Lower leg skin (tissue), 4 donors: ENCODE results near the gene TBX1. TPM values are rescaled to one million over a fixed set of nuclear protein-coding genes. Genes with fewer than 3 reads are reported as not detected.
A peak's percentile ranks its signal among the peaks of the same experiment; 100 is the strongest.

Source experiments
- DNase-seq, 2 donors: peaks; one replicate each; pipeline ENCODE4 v3.0.0-alpha.2; 2019; ENCODE audit warnings: low spot score in 2 of 2
- H3K4me3 ChIP-seq: fragments of 200-600 bp; sonication (generic); 2 replicates; pipeline ENCODE4 v1.5.1; 2017; ENCODE audit warnings: mild to moderate bottlenecking, low read depth; ENCODE audit not compliant: poor library complexity, severe bottlenecking
- POLR2A ChIP-seq, 2 donors: fragments of 450-650 bp; IDR thresholded peaks; one replicate each; pipeline ENCODE4 v1.6.1; 2016 to 2017; ENCODE audit warnings: antibody characterized with exemption in 2 of 2, mild to moderate bottlenecking in 1 of 2, moderate library complexity in 1 of 2
- WGBS, 2 donors: methylation state at CpG; one replicate each; pipeline ENCODE4 v1.1.5; 2018; 5-methylcytosine and 5-hydroxymethylcytosine counted together
- intact Hi-C: fragments of 100-400 bp; cut with DNase I; formaldehyde crosslinking; loops from one replicate; pipeline ENCODE4 v1.15.0; 2023; ENCODE audit warnings: low total_unique reads
- total RNA-seq, 4 donors: library from RNA; depleted of rRNA; stranded (reverse); fragments of >200 nt; gene quantifications; one replicate each; pipeline ENCODE4 v1.1.0, GENCODE V29; 2016
- TF ChIP-seq, protein P1 (sequence below), 3 donors: fragments of 450-650 bp; IDR thresholded peaks; one replicate each; pipeline ENCODE4 v1.5.1; 2016; ENCODE audit warnings: antibody characterized with exemption in 3 of 3, mild to moderate bottlenecking in 3 of 3, moderate library complexity in 2 of 3

The TBX1 gene
- total RNA-seq, 4 donors from 2014 or later = 1.5 to 14.1 (median 4.9) TPM

GRCh38 chr22:19730198-19730597 is 30.4 kb upstream of the TBX1 start:
- no peak for TF ChIP-seq POLR2A (IDR thresholded peaks at IDR 0.05)
- TF ChIP-seq, protein P1, sequence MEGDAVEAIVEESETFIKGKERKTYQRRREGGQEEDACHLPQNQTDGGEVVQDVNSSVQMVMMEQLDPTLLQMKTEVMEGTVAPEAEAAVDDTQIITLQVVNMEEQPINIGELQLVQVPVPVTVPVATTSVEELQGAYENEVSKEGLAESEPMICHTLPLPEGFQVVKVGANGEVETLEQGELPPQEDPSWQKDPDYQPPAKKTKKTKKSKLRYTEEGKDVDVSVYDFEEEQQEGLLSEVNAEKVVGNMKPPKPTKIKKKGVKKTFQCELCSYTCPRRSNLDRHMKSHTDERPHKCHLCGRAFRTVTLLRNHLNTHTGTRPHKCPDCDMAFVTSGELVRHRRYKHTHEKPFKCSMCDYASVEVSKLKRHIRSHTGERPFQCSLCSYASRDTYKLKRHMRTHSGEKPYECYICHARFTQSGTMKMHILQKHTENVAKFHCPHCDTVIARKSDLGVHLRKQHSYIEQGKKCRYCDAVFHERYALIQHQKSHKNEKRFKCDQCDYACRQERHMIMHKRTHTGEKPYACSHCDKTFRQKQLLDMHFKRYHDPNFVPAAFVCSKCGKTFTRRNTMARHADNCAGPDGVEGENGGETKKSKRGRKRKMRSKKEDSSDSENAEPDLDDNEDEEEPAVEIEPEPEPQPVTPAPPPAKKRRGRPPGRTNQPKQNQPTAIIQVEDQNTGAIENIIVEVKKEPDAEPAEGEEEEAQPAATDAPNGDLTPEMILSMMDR (IDR thresholded peaks at IDR 0.05) = no peak
- no peak for DNase-seq
- intact Hi-C loops = loop anchor here (5.0 kb wide), 1 partner anchor 187 kb away; no protein-coding TSS in a partner anchor
- H3K4me3 ChIP-seq = no peak overlapping the region
- 93 to 99% methylated on average over 8 of the region's 8 CpGs for WGBS, 2 donors

- intact Hi-C loops = loop anchor here (5.0 kb wide), 1 partner anchor 186 kb away; no protein-coding TSS in a partner anchor
- no peak overlapping the region for H3K4me3 ChIP-seq
- peak; percentile 70 to 97 for DNase-seq
- 2 to 4% methylated on average over 17 to 31 of the region's 48 CpGs for WGBS, 2 donors
- TF ChIP-seq, protein P1 (IDR thresholded peaks at IDR 0.05) = peak in 2 of 3 donors; percentile 29 to 81
- TF ChIP-seq POLR2A (IDR thresholded peaks at IDR 0.05) = no peak
Measured at GRCh38 chr22:19730655-19731360, 29.8 kb upstream of the TBX1 start.

- 64% methylated on average over 17 of the region's 21 CpGs for WGBS, 2 donors
- TF ChIP-seq, protein P1 (IDR thresholded peaks at IDR 0.05) = no peak
- no peak for TF ChIP-seq POLR2A (IDR thresholded peaks at IDR 0.05)
- intact Hi-C loops = loop anchor here (5.0 kb wide), 1 partner anchor 186 kb away; no protein-coding TSS in a partner anchor
- DNase-seq = no peak
- H3K4me3 ChIP-seq = no peak overlapping the region
Measured at GRCh38 chr22:19731361-19732135, 29.0 kb upstream of the TBX1 start.

- intact Hi-C loops = loop anchor here (5.0 kb wide), 1 partner anchor 185 kb away; no protein-coding TSS in a partner anchor
- no peak overlapping the region for H3K4me3 ChIP-seq
- 88 to 95% methylated on average over 9 to 10 of the region's 10 CpGs for WGBS, 2 donors
- DNase-seq = no peak
- TF ChIP-seq, protein P1 (IDR thresholded peaks at IDR 0.05) = no peak
- no peak for TF ChIP-seq POLR2A (IDR thresholded peaks at IDR 0.05)
Measured at GRCh38 chr22:19732403-19733113, 28.0 kb upstream of the TBX1 start.

DNA sequence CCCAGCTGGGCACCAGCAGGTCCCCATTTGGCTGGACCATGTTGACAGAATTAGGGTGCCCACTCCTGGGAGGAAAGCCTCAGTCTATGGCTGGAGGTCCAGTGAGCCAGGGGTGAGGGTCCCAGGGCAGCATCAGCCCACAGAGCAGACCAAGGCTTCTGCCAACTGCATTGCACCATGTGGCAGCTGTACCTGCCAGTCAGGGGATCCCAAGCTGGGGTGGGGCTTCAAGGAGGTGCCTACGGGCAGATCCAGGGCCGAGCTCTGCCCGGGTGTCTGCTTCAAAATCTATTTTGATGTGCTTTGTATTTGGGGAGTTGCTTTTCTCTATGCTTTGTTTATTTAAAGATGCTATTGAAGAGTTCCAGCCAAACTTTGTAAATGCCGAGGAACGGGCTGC is 26.8 kb upstream of the TBX1 start:
- 75 to 79% methylated on average over 5 of the region's 5 CpGs for WGBS, 2 donors
- DNase-seq = no peak
- intact Hi-C loops = loop anchor here (5.0 kb wide), 1 partner anchor 184 kb away; no protein-coding TSS in a partner anchor
- TF ChIP-seq, protein P1 (IDR thresholded peaks at IDR 0.05) = no peak
- TF ChIP-seq POLR2A (IDR thresholded peaks at IDR 0.05) = no peak
- H3K4me3 ChIP-seq = no peak overlapping the region
